HEK293T (cell line): ENCODE measurements around the gene RHBDL3.

Experiments
- BHLHE40 ChIP-seq: fragments of 450-650 bp; IDR thresholded peaks from 2 replicates; pipeline ENCODE4 v1.6.1; 2016; ENCODE audit warnings: mild to moderate bottlenecking, moderate library complexity, borderline replicate concordance
- ELF4 ChIP-seq: fragments of 450-650 bp; IDR thresholded peaks from 2 replicates; pipeline ENCODE4 v1.6.1; 2017; ENCODE audit warnings: antibody characterized with exemption
- FOXA1 ChIP-seq: fragments of 450-650 bp; IDR thresholded peaks from 2 replicates; pipeline ENCODE4 v1.6.1; 2016; ENCODE audit warnings: mild to moderate bottlenecking
- FOXK2 ChIP-seq: fragments of 450-650 bp; IDR thresholded peaks from 2 replicates; pipeline ENCODE4 v1.6.1; 2016; ENCODE audit warnings: mild to moderate bottlenecking
- FOXM1 ChIP-seq: fragments of 450-650 bp; IDR thresholded peaks from 2 replicates; pipeline ENCODE4 v1.6.1; 2017; ENCODE audit warnings: mild to moderate bottlenecking, borderline replicate concordance
- LEF1 ChIP-seq: fragments of 450-650 bp; IDR thresholded peaks from 2 replicates; pipeline ENCODE4 v1.6.1; 2017; ENCODE audit warnings: mild to moderate bottlenecking, borderline replicate concordance
- NFRKB ChIP-seq: fragments of 450-650 bp; IDR thresholded peaks from 2 replicates; pipeline ENCODE4 v1.6.1; 2016; ENCODE audit warnings: mild to moderate bottlenecking, moderate library complexity
- PKNOX1 ChIP-seq: fragments of 450-650 bp; IDR thresholded peaks from 2 replicates; pipeline ENCODE4 v1.6.1; 2016
- SP1 ChIP-seq: fragments of 450-650 bp; IDR thresholded peaks from 2 replicates; pipeline ENCODE4 v1.6.1; 2017
- SUZ12 ChIP-seq: fragments of 450-650 bp; IDR thresholded peaks from 2 replicates; pipeline ENCODE4 v1.6.1; 2016; ENCODE audit warnings: mild to moderate bottlenecking
- ZNF384 ChIP-seq: fragments of 450-650 bp; IDR thresholded peaks from 2 replicates; pipeline ENCODE4 v1.6.1; 2016

GRCh38 chr17:32348483-32348800 is 82.8 kb downstream of the RHBDL3 start:
- TF ChIP-seq LEF1 (no peak), SP1 (no peak), PKNOX1 (no peak), SUZ12 (no peak), BHLHE40 (no peak), FOXA1 (no peak), ZNF384 (no peak), ELF4 (no peak), NFRKB (no peak), FOXK2 (no peak), FOXM1 (no peak)
